Endothelial cell of umbilical vein (primary cell): ENCODE data around the gene IRF3. TPM values are rescaled to one million over a fixed set of nuclear protein-coding genes. Genes with fewer than 3 reads are reported as not detected.

ENCODE experiments used
- BruUV-seq: library from RNA; stranded (reverse); fragments of 400-500 nt; replicated peaks from 2 replicates; lab custom pipeline; 2021; lab: Mats Ljungman, UMichigan
- CTCF ChIA-PET: fragments of 300-600, 350-600 bp; sonication (Branson Sonifier 250); formaldehyde crosslinking; loops from one replicate; lab custom pipeline; 2021; ENCODE audit warnings: antibody characterized with exemption, inconsistent platforms; lab: Charles Lee
- POLR2A ChIA-PET: fragments of 300-600, 350-600 bp; sonication (Branson Sonifier 250); formaldehyde crosslinking; loops from one replicate; lab custom pipeline; 2021; ENCODE audit warnings: antibody characterized with exemption, inconsistent platforms; lab: Charles Lee
- DNase-seq: peaks from one replicate; pipeline ENCODE4 v3.0.0-alpha.2; 2011; ENCODE audit warnings: low read depth, low spot score
- FAIRE-seq: peaks from 2 replicates; lab custom pipeline; 2011; peaks lifted over from hg19 to GRCh38; lab: Jason Lieb, UNC
- H2AFZ ChIP-seq: 2 replicates; pipeline ENCODE4 v1.6.0; 2012; ENCODE audit warnings: low read depth, low read length, control low read depth, inconsistent platforms
- H3K27ac ChIP-seq: 2 replicates; pipeline ENCODE4 v1.5.1; 2011; ENCODE audit warnings: low read depth, mild to moderate bottlenecking, control low read depth, low read length, moderate library complexity; ENCODE audit not compliant: insufficient read depth
- H3K27me3 ChIP-seq, 2 experiments: 2 replicates each; pipeline versions ENCODE4 v1.6.0 to v1.6.1; 2011; ENCODE audit warnings: low read length in 2 of 2, mixed read lengths in 1 of 2; ENCODE audit not compliant: control insufficient read depth in 2 of 2, insufficient read depth in 2 of 2
- H3K36me3 ChIP-seq, 2 experiments: 2 replicates in 1 of 2; 3 replicates in 1 of 2; pipeline ENCODE4 v1.5.1; 2011; ENCODE audit warnings: low read length in 2 of 2, mild to moderate bottlenecking in 1 of 2, moderate library complexity in 1 of 2; ENCODE audit not compliant: control insufficient read depth in 2 of 2, insufficient read depth in 2 of 2; ENCODE audit errors: extremely low read depth in 1 of 2
- H3K4me1 ChIP-seq: 3 replicates; pipeline ENCODE4 v1.5.1; 2011; ENCODE audit warnings: mild to moderate bottlenecking, low read length; ENCODE audit not compliant: control insufficient read depth, insufficient read depth; ENCODE audit errors: extremely low read depth
- H3K4me2 ChIP-seq: 2 replicates; pipeline ENCODE4 v1.6.1; 2011; ENCODE audit warnings: low read length, control low read depth, mixed read lengths; ENCODE audit not compliant: insufficient read depth
- H3K4me3 ChIP-seq, 3 experiments: fragments of 200-600 bp in 1 of 3; sonication (generic), shearing (Covaris generic) in 1 of 3; replicated peaks in 1 of 3; 2 replicates each; pipeline ENCODE4 v1.5.1; 2011 to 2016; ENCODE audit warnings: control low read depth in 3 of 3, low read length in 3 of 3, mild to moderate bottlenecking in 2 of 3, inconsistent platforms in 1 of 3, low read depth in 1 of 3, moderate library complexity in 1 of 3; ENCODE audit not compliant: insufficient read depth in 1 of 3
- H3K79me2 ChIP-seq: 2 replicates; pipeline ENCODE4 v1.6.0; 2012; ENCODE audit warnings: low read length, inconsistent platforms; ENCODE audit not compliant: control insufficient read depth, insufficient read depth
- H3K9ac ChIP-seq: replicated peaks from 2 replicates; pipeline ENCODE3; 2011; ENCODE audit warnings: low read length, control low read depth; ENCODE audit not compliant: insufficient read depth; ENCODE audit errors: extremely low read depth
- H3K9me1 ChIP-seq: replicated peaks from 3 replicates; pipeline ENCODE4 v1.6.0; 2011; ENCODE audit warnings: mild to moderate bottlenecking, low read length; ENCODE audit not compliant: control insufficient read depth, insufficient read depth; ENCODE audit errors: extremely low read depth
- H3K9me3 ChIP-seq: replicated peaks from 2 replicates; pipeline ENCODE4 v1.5.1; 2012; ENCODE audit warnings: low read length, inconsistent platforms; ENCODE audit not compliant: control insufficient read depth, insufficient read depth
- H4K20me1 ChIP-seq: replicated peaks from 2 replicates; pipeline ENCODE3; 2011; ENCODE audit warnings: mild to moderate bottlenecking, low read length; ENCODE audit not compliant: control insufficient read depth, insufficient read depth; ENCODE audit errors: extremely low read depth
- CTCF ChIP-seq, 2 donors: IDR thresholded peaks; 1 replicate in 1 of 2; 2 replicates in 1 of 2; pipeline ENCODE4 v1.5.1; 2011; ENCODE audit warnings: low read length in 2 of 2, mild to moderate bottlenecking in 2 of 2, moderate library complexity in 2 of 2, control low read depth in 1 of 2, inconsistent platforms in 1 of 2, low read depth in 1 of 2; ENCODE audit not compliant: insufficient read depth in 1 of 2; ENCODE audit errors: extremely low read depth in 1 of 2
- EZH2 ChIP-seq: IDR thresholded peaks from 2 replicates; pipeline ENCODE4 v1.6.1; 2012; ENCODE audit warnings: borderline replicate concordance, low read depth, mild to moderate bottlenecking, moderate library complexity, low read length, inconsistent platforms; ENCODE audit not compliant: severe bottlenecking
- FOS ChIP-seq: IDR thresholded peaks from 2 replicates; pipeline ENCODE4 v1.6.1; 2011; ENCODE audit warnings: mild to moderate bottlenecking, low read length, moderate library complexity, borderline replicate concordance; ENCODE audit not compliant: insufficient read depth
- GATA2 ChIP-seq: IDR thresholded peaks from 2 replicates; pipeline ENCODE4 v1.7.0; 2011; ENCODE audit warnings: low read depth, mild to moderate bottlenecking, moderate library complexity, mixed read lengths, low read length; ENCODE audit not compliant: insufficient read length, insufficient read depth
- JUN ChIP-seq: IDR thresholded peaks from 2 replicates; pipeline ENCODE4 v1.6.1; 2011; ENCODE audit warnings: borderline replicate concordance, low read depth; ENCODE audit not compliant: insufficient read length, insufficient read depth
- POLR2A ChIP-seq: IDR thresholded peaks from 2 replicates; pipeline ENCODE4 v1.6.1; 2012; ENCODE audit warnings: low read depth, mild to moderate bottlenecking, control low read depth, low read length
- POLR2AphosphoS5 ChIP-seq: IDR thresholded peaks from 2 replicates; pipeline ENCODE4 v1.6.1; 2012; ENCODE audit warnings: low read depth, mild to moderate bottlenecking, control low read depth, low read length, moderate library complexity; ENCODE audit not compliant: insufficient read depth
- dilution Hi-C: fragments of 300-500 bp; cut with MboI; formaldehyde crosslinking; loops from one replicate; pipeline ENCODE4 v1.15.0; 2019; ENCODE audit warnings: low sequenced_read_pairs; ENCODE audit not compliant: extremely low pct_ligation_motif_present
- intact Hi-C: fragments of 100-400 bp; cut with micrococcal nuclease; formaldehyde crosslinking; loops from one replicate; pipeline ENCODE4 v1.10.0; 2022
- polyA plus RNA-seq, 4 experiments: library from polyadenylated mRNA; depleted of rRNA in 3 of 4; stranded (reverse) in 3 of 4; unstranded in 1 of 4; fragments of >200 nt; gene quantifications; 2 replicates each; pipeline versions ENCODE4 v1.2.1 to v1.2.3, GENCODE V29; 2011 to 2012; ENCODE audit warnings: missing spikeins in 1 of 4
- total RNA-seq: library from RNA; stranded (reverse); gene quantifications from 2 replicates; pipeline ENCODE4 v1.2.3, GENCODE V29; 2021

The IRF3 gene
- total and polyA plus RNA-seq, 2 donors (not counting 3 experiments of a cell fraction or from before 2014, with no cell fraction given) = 64.8 to 73.5 TPM

- Histone ChIP-seq H3K4me1 (peaks cover 8% of the 10 kb centered on the region), H3K27me3 (no peaks in the 10 kb centered on the region), H3K36me3 (peaks cover 7 to 40% of the 10 kb centered on the region in 2 experiments), H3K27ac (no peak overlapping the region), H3K9ac (no peak overlapping the region), H3K4me3 (no peak overlapping the region), H3K4me2 (no peak overlapping the region), H3K9me1 (no peaks in the 10 kb centered on the region), H4K20me1 (no peaks in the 10 kb centered on the region), H3K79me2 (peaks cover 17% of the 10 kb centered on the region), H3K9me3 (no peaks in the 10 kb centered on the region), H2AFZ (no peak overlapping the region)
- TF ChIP-seq GATA2 = no peak
- no peak for TF ChIP-seq CTCF (IDR thresholded peaks at IDR 0.05; ENCODE audit: extremely low read depth in 1 of 2, insufficient read depth in 1 of 2, low read depth in 1 of 2, low read length in 2 of 2)
- TF ChIP-seq POLR2A = no peak
- no peak for TF ChIP-seq EZH2
- no peak for TF ChIP-seq JUN
- no peak for TF ChIP-seq FOS
- no peak for TF ChIP-seq POLR2AphosphoS5
- FAIRE-seq = no peak
- POLR2A ChIA-PET = no interaction called here
- CTCF ChIA-PET = no interaction called here
- dilution Hi-C loops (no loop called here), intact Hi-C loops (no loop called here)
- no peak for DNase-seq
- no TSS peak for BruUV-seq
Measured at GRCh38 chr19:49663224-49663623, 2.4 kb downstream of the IRF3 start.
